Measurements from ENCODE around the gene MLLT1. TPM values are rescaled to one million over a fixed set of nuclear protein-coding genes. Genes with fewer than 3 reads are reported as not detected.

MLLT1 gene
- total RNA-seq, 1 experiment from 2014 or later = 54.9 TPM

GRCh38 chr19:6248341-6248740, 31.4 kb downstream of the MLLT1 start:
- no peak overlapping the region for H3K4me3 Mint-ChIP-seq
- no peak overlapping the region for H2AK5ac ChIP-seq (ENCODE audit: insufficient read length, low read length)
- WGBS (ENCODE audit: extremely low coverage, insufficient read length, low lambda C conversion rate) = no CpG with 5 or more reads among the region's 3 CpGs
- H4K5ac ChIP-seq (ENCODE audit: insufficient read length, low read depth, low read length) = no peak overlapping the region
- no peaks in the 10 kb centered on the region for H3K27me3 ChIP-seq (ENCODE audit: insufficient read depth, low read length)
- H2BK15ac ChIP-seq (ENCODE audit: low read depth, low read length) = no peak overlapping the region
- no peak overlapping the region for H3K27ac Mint-ChIP-seq
- 0 out of 2 replicates have a peak, but pooled peaks cover 2% of the 10 kb centered on the region for H3K4me1 ChIP-seq (ENCODE audit: insufficient read depth, low read length)
- no peak overlapping the region for H4K8ac ChIP-seq (replicated peaks; ENCODE audit: insufficient read length, low read depth, low read length)
- H2BK12ac ChIP-seq (ENCODE audit: insufficient read length, low read depth, low read length) = no peak overlapping the region
- peaks cover 17% of the 10 kb centered on the region in 2 experiments; a peak in 4 of 5 replicates for H3K9me3 Mint-ChIP-seq
- no peak overlapping the region for H2BK5ac ChIP-seq (ENCODE audit: insufficient read length, low read length)
- H3K23ac ChIP-seq (ENCODE audit: insufficient read length, low read depth, low read length) = no peak overlapping the region
- H4K20me1 ChIP-seq (ENCODE audit: control insufficient read depth, insufficient read depth, insufficient read length) = no peaks in the 10 kb centered on the region
- H3K9me3 ChIP-seq (ENCODE audit: control insufficient read depth, low read depth, low read length) = peaks cover 4% of the 10 kb centered on the region
- no peak overlapping the region for H3K14ac ChIP-seq (ENCODE audit: insufficient read depth, low read length)
- H3K36me3 Mint-ChIP-seq (ENCODE audit: insufficient read depth in 1 of 3, low read depth in 3 of 3) = peaks cover 33 to 38% (median 37%) of the 10 kb centered on the region in 3 experiments
- H3K18ac ChIP-seq (ENCODE audit: insufficient read length, low read depth, low read length) = no peak overlapping the region
- no peaks in the 10 kb centered on the region; the same call in 1 of the 2 replicates for H3K27me3 Mint-ChIP-seq (ENCODE audit: low read depth)
- no peak overlapping the region for H3K27ac ChIP-seq (ENCODE audit: insufficient read length, low read depth, low read length)
- no peak for TF ChIP-seq CTCF (conservative IDR thresholded peaks at IDR 0.05)
- no peak overlapping the region for H3K4ac ChIP-seq (ENCODE audit: low read depth, low read length)
- no peak overlapping the region for H2BK120ac ChIP-seq (ENCODE audit: low read depth, low read length, poor library complexity, severe bottlenecking)
- H3T11ph ChIP-seq (ENCODE audit: low read length) = no peak overlapping the region
- H3K56ac ChIP-seq (ENCODE audit: insufficient read length, low read depth, low read length) = no peak overlapping the region
- DNase-seq = no peak
- peaks cover 11 to 12% of the 10 kb centered on the region in 2 experiments for H3K4me1 Mint-ChIP-seq
- H4K91ac ChIP-seq (ENCODE audit: insufficient read length, low read depth, low read length) = no peak overlapping the region
- H2AFZ ChIP-seq (ENCODE audit: low read length) = no peak overlapping the region
- no peak overlapping the region for H3K9ac ChIP-seq (ENCODE audit: extremely low read depth, insufficient read length, low read length)
- H2BK20ac ChIP-seq (ENCODE audit: low read depth, low read length, poor library complexity, severe bottlenecking) = no peak overlapping the region
- peaks cover 3% of the 10 kb centered on the region for H3K79me1 ChIP-seq (ENCODE audit: insufficient read depth, low read depth, low read length, poor library complexity, severe bottlenecking)
- H3K79me2 ChIP-seq (ENCODE audit: insufficient read depth, low read length) = peaks cover 6% of the 10 kb centered on the region; the same call in 1 of the 2 replicates
- H3K4me2 ChIP-seq (ENCODE audit: insufficient read depth, insufficient read length, low read length) = no peak overlapping the region
- H3K23me2 ChIP-seq (ENCODE audit: insufficient read length, low read depth, low read length, poor library complexity, severe bottlenecking) = no peaks in the 10 kb centered on the region
